DOHH2 (cell line): Measurements from ENCODE around the gene P2RX6.
"Not testable (repeated sequence)": the region's sequence is repeated elsewhere in the genome, so short reads cannot be mapped to it uniquely, and the experiment has no call there.

Experiments used
- H3F3A ChIP-seq: fragments of 200-600 bp; sonication (generic), shearing (Covaris generic); 2 replicates; pipeline ENCODE4 v1.6.0; 2016; ENCODE audit warnings: antibody characterized with exemption, mild to moderate bottlenecking; ENCODE audit not compliant: control insufficient read depth, insufficient read depth
- H3K27ac ChIP-seq: fragments of 200-600 bp; sonication (generic); 2 replicates; pipeline ENCODE4 v1.5.1; 2014; ENCODE audit warnings: low read depth, mild to moderate bottlenecking, low read length, moderate library complexity
- H3K27me3 ChIP-seq: fragments of 200-600 bp; sonication (generic); 2 replicates; pipeline ENCODE4 v1.6.1; 2014; ENCODE audit warnings: mild to moderate bottlenecking, low read length, mixed read lengths; ENCODE audit not compliant: control insufficient read depth
- H3K36me3 ChIP-seq: fragments of 200-600 bp; sonication (generic); 2 replicates; pipeline ENCODE4 v1.6.1; 2014; ENCODE audit warnings: mild to moderate bottlenecking, low read length, moderate library complexity, mixed read lengths; ENCODE audit not compliant: control insufficient read depth
- H3K4me1 ChIP-seq: fragments of 200-600 bp; sonication (generic); 2 replicates; pipeline ENCODE4 v1.6.1; 2014; ENCODE audit warnings: mild to moderate bottlenecking, low read length, mixed read lengths; ENCODE audit not compliant: control insufficient read depth
- H3K4me2 ChIP-seq: fragments of 200-600 bp; sonication (generic); 2 replicates; pipeline ENCODE4 v1.6.0; 2014; ENCODE audit warnings: mild to moderate bottlenecking, low read length, moderate library complexity
- H3K4me3 ChIP-seq: fragments of 200-600 bp; sonication (generic); 2 replicates; pipeline ENCODE4 v1.5.1; 2014; ENCODE audit warnings: mild to moderate bottlenecking, low read length, mixed read lengths
- H3K79me2 ChIP-seq: fragments of 200-600 bp; sonication (generic); 2 replicates; pipeline ENCODE4 v1.6.1; 2014; ENCODE audit warnings: mild to moderate bottlenecking, low read length, mixed read lengths; ENCODE audit not compliant: control insufficient read depth
- H3K9me2 ChIP-seq: fragments of 200-600 bp; sonication (generic); replicated peaks from 2 replicates; pipeline ENCODE4 v1.6.1; 2014; ENCODE audit warnings: mild to moderate bottlenecking, low read length, mixed read lengths; ENCODE audit not compliant: control insufficient read depth
- H3K9me3 ChIP-seq: fragments of 200-600 bp; sonication (generic); 2 replicates; pipeline ENCODE4 v1.6.1; 2014; ENCODE audit warnings: antibody characterized with exemption, low read length, mixed read lengths; ENCODE audit not compliant: control insufficient read depth, insufficient read depth
- H4K20me1 ChIP-seq: fragments of 200-600 bp; sonication (generic); 2 replicates; pipeline ENCODE4 v1.6.0; 2014; ENCODE audit warnings: low read depth, mild to moderate bottlenecking, antibody characterized with exemption, low read length, moderate library complexity; ENCODE audit not compliant: control insufficient read depth, insufficient read depth
- CTCF ChIP-seq: fragments of 200-600 bp; sonication (generic); IDR thresholded peaks from one replicate; pipeline ENCODE4 v1.5.1; 2014; ENCODE audit warnings: antibody characterized with exemption, mild to moderate bottlenecking, low read depth, low read length; ENCODE audit not compliant: poor library complexity, severe bottlenecking
- EZH2phosphoT487 ChIP-seq: fragments of 200-600 bp; sonication (generic); IDR thresholded peaks from 2 replicates; pipeline ENCODE4 v1.6.1; 2017; ENCODE audit warnings: borderline replicate concordance, mild to moderate bottlenecking, antibody characterized with exemption, low read length, moderate library complexity, mixed read lengths

P2RX6 gene

GRCh38 chr22:21055880-21056319, 40.9 kb downstream of the P2RX6 start:
- Histone ChIP-seq H3K4me1 (peaks cover 23% of the 10 kb centered on the region), H3K27me3 (peaks cover 11% of the 10 kb centered on the region), H3K4me2 (peak overlapping the region; percentile 57)

GRCh38 chr22:21060363-21060762, 45.4 kb downstream of the P2RX6 start:
- Histone ChIP-seq H3K27me3 (peaks cover 14% of the 10 kb centered on the region), H3K4me1 (peaks cover 11% of the 10 kb centered on the region)
- not testable (repeated sequence) for H3K4me3 ChIP-seq, H3F3A ChIP-seq, H3K4me2 ChIP-seq, H4K20me1 ChIP-seq, H3K9me3 ChIP-seq, H3K9me2 ChIP-seq, H3K27ac ChIP-seq, H3K79me2 ChIP-seq, H3K36me3 ChIP-seq

More at GRCh38 chr22:21055880-21056319, 40.9 kb downstream of the P2RX6 start:
- no peak for TF ChIP-seq CTCF
- TF ChIP-seq EZH2phosphoT487: no peak
- Histone ChIP-seq H3K36me3 (no peaks in the 10 kb centered on the region), H3K9me3 (no peaks in the 10 kb centered on the region), H3K27ac (no peak overlapping the region), H3K9me2 (no peaks in the 10 kb centered on the region), H3K79me2 (no peaks in the 10 kb centered on the region), H3K4me3 (peak overlapping the region; percentile 24; the same call in 1 of the 2 replicates), H3F3A (no peaks in the 10 kb centered on the region), H4K20me1 (no peaks in the 10 kb centered on the region)

GRCh38 chr22:21061660-21062321, 46.8 kb downstream of the P2RX6 start:
- not testable (repeated sequence) for H3K4me3 ChIP-seq, H3K4me1 ChIP-seq, H3K79me2 ChIP-seq, H3K4me2 ChIP-seq, H4K20me1 ChIP-seq, H3K36me3 ChIP-seq, H3K9me2 ChIP-seq, H3K9me3 ChIP-seq, H3K27ac ChIP-seq, H3F3A ChIP-seq
- peaks cover 11% of the 10 kb centered on the region for H3K27me3 ChIP-seq

- not testable (repeated sequence) for H3K9me3 ChIP-seq, H3K9me2 ChIP-seq, H3K27me3 ChIP-seq, H3K27ac ChIP-seq, H3K79me2 ChIP-seq, H3K4me1 ChIP-seq, H4K20me1 ChIP-seq, H3K4me3 ChIP-seq, H3F3A ChIP-seq, H3K4me2 ChIP-seq, H3K36me3 ChIP-seq
Measured at GRCh38 chr22:21064425-21064824, 49.5 kb downstream of the P2RX6 start.
